HG03432 (cell line): ENCODE results near the gene CCDC89.

Source experiments
- ATAC-seq: cut with Tn5 transposase; IDR thresholded peaks from one replicate; pipeline ENCODE4 v1.9.1; 2021; ENCODE audit warnings: mild to moderate bottlenecking, moderate library complexity; ENCODE audit not compliant: unreplicated experiment

The CCDC89 gene

GRCh38 chr11:85685820-85686459 lies at the start of gene CCDC89:
Gene CCDC89 (minus strand): TSS chr11:85686195. CDS start chr11:85686130, 65 bp downstream.
- peak; percentile 54 for ATAC-seq

DNA sequence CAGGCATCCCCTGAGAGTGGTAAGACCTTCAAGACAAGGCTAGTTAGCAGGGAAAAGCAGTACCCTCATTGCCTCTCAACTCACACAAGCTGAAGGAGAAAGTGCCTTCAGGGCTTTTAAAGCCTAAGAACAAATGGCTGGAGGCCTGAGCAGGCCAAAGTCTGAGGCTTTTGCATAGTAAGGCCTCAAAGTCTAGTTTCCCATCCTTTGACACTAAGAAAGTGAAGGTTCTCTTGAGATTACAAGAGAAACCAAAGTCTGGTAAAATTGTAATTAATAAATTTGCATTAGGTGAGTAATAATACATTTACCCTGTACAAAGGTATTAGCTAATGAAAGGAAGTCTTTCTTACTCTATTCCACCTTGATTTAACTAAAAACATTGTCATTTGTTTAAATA lies 47.0 kb upstream of the CCDC89 start:
- no peak for ATAC-seq

DNA sequence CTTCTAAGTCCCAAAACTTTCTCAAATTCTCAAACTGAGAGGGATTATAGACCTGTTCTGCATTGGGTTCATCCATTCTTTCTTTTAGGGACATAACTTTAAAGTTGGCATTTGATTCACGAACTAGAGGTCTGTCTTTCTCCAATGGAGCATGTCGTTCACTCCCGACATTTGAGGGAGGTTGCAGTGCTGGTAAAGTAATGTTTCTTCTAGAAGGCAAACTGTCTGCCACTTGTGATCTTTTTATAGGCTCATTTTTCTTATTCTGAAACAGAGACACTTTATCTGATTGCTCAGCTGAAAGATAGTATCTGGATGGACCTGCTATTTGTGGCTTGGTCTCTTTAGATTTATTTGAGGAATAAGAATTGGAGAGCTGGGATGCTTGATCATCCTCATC lies 40.4 kb upstream of the CCDC89 start:
- no peak for ATAC-seq

GRCh38 chr11:85725510-85726258 lies 39.7 kb upstream of the CCDC89 start:
- no peak for ATAC-seq

GRCh38 chr11:85724748-85725465 lies 38.9 kb upstream of the CCDC89 start:
- ATAC-seq: no peak

- ATAC-seq: no peak
Measured at GRCh38 chr11:85723088-85723487, 37.1 kb upstream of the CCDC89 start.

- no peak for ATAC-seq
Measured at GRCh38 chr11:85721191-85721590, 35.2 kb upstream of the CCDC89 start.

GRCh38 chr11:85718991-85719807 lies 33.2 kb upstream of the CCDC89 start:
- ATAC-seq: no peak

DNA sequence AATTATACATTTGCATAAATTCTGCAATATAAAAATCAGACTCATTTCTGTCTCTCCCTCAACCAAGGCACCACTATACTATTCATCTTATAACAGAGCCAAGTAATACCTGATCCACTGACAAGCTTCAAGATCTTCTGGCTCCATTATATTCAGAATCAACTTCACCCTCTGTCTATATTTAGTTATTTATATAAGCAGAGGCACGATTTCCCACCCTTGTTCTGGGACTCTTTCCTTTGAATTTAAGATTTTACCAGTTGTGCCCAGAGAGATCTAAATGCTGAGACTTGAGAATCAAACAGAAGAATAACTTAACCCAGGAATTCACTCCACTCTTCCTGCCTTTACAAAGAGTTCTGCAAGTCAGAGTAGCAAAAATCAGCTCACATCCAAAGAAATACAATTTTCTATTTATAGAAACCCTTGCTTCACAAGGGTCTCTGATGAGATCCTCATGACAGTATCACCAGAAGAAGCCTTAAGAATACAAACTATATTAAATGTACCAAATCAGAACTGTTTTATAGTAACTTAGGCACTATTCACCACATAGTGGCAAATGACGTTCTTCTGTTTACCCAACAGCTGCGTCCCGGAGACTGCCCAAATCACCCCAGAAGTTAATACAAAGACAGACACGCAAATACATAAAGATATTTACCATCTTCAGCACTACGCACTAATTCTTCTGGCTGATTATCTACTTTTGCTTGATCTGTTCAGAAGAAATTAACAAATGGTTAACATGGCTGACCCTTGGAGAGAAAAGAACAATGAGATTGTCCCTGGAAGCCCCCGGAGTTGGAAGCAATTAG lies 32.3 kb upstream of the CCDC89 start:
- ATAC-seq: no peak

GRCh38 chr11:85717429-85717828 lies 31.4 kb upstream of the CCDC89 start:
- ATAC-seq: no peak

GRCh38 chr11:85712953-85713352 lies 27.0 kb upstream of the CCDC89 start:
- ATAC-seq: no peak

DNA sequence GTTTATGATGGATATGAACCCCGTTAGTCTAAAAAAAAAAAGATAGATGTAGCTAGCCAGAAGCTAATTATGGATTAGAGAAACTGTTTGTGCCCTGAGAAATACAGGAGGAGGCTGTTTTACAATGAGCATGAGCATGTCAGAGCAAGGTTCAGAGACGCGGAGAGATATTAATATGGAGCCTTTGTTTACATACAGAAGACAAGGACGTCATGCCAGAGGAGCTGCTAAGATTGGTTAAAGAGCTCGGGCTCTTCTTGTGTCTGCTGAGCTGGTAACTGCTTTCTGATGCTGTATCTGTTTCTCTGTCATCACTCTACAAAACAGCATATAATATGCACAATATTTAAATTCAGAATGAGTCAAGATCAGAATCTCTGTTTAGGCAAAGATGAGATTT lies 24.9 kb upstream of the CCDC89 start:
- no peak for ATAC-seq

DNA sequence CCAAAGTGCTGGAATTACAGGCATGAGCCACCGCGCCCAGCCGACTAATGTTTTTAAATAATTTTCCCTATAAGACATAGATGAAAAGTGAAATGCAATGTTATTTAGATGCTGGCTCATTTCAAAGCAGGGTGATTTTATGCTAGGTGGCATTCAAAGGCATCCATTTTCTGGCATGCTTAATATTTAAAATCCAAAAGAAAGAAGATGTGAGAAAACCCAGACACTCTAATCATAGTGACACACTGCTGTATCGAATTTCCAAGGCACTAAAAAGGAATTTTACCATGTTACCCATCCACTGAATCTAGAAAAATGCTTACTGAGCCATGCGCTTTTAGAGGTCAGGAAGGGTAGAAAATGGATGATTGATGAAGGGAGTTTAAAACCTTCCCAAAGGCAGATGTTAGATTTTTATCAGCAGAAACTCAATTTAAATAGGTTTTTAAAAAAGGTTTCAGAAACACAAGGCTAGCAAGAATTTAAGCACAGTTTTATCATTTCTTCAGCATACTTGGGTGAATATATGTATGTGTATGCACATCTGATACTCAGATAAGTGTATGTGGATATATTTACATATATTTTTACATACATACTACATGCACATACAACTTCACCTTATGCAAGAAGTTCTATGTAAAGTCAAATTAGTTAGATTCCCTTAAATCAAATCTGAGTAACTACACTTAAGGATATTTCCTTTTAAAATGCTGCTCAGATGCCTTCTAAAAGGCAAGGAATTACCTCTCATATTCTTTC lies 24.1 kb upstream of the CCDC89 start:
- no peak for ATAC-seq

DNA sequence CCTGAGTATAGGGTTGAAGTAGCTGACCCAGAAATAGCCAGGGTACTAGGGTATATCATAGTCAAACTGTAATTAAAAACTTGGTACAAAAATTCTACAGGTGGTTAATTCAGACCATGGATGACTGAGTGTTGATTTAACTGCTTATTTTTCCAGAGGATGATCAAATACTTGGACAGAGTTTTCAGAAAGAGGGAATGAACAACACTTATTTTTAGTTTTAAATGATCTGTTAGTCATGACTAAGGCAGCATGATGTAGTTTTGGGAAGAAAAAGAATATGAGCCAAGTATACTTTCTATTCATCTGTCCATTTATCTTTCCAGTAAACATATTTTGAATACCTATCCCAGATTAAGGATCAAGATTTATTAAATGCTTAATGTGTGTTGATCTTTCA lies 19.8 kb upstream of the CCDC89 start:
- no peak for ATAC-seq

- no peak for ATAC-seq
Measured at GRCh38 chr11:85704967-85705366, 19.0 kb upstream of the CCDC89 start.

DNA sequence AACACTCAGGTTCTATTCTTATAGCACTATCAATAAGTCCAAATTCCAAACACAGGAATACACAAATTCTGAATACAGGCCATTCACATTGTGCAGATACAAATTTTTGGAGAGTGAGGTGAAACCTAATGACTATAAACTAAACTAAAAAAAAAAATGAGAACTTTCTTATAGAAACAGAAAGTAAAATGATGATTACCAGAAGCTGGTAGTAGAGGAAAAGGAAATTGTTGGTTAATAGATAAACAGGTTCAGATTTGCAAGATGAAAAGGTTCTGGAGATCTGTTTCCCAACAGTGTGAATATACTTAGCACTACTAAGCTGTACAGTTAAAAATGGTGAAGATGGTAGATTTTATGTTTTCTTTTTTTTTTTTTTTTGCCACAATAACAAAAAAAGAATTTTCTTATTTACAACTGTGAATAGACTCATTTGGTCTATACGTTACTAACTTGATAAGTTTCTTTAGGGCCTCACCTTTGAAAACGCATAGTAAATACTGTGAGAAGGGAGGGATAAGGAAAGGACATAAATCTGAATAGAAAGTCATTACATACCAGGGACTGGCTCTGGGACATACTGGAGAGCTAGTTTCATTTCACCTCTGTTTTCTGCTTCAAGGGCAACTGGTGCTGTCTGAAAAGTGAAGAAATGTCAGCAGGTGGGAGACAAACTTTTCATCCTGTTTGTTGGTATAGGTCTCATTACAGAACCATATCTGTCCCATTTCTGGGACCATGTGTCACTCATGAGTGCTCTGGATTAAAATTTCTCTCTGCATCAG lies 14.2 kb upstream of the CCDC89 start:
- peak; percentile 95 for ATAC-seq

DNA sequence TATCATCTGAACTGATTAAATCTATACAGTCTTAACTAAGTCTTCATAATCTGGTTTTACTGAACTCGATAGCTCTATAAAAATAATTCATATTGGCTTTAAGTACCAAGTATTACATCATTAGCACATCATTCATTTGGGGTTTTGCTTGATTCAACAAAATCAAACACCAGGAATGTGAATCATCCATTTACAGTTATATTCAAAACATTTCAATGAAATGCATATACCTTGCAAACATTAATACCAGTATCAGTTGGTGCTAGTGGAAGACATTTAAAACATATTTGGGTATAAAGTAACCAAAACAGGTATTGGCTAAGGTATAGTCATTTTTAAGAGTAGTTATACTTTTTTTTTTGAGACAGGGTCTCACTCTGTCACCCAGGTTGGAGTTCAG lies 12.2 kb upstream of the CCDC89 start:
- ATAC-seq: no peak

GRCh38 chr11:85697747-85698146 lies 11.8 kb upstream of the CCDC89 start:
- ATAC-seq: no peak

DNA sequence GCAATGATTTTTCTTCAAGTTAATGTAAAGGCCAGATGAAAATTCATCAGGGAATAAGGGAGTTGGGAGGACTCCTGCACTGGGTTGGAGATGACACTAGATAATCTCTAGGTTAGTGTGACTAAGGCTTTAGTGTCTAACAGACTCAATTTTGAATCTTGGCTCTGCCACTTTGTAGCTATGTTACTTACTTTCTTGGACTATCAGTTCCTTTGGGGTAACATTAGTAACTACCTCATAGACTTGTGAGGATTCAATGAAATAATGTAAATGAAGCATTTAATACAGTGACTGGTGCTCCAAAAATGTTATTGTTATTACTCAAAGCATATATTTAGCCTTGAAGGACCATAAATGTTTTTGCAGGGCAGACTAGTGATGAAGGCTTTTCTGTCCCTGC lies 9.6 kb upstream of the CCDC89 start:
- no peak for ATAC-seq
